CD4-positive, alpha-beta T cell treated with Interferon gamma for 1 hour (primary cell): ENCODE measurements around the gene IGFBP3.

Experiments
- DNase-seq: peaks from one replicate; pipeline ENCODE4 v3.0.0-alpha.2; 2020

Gene IGFBP3

GRCh38 chr7:45921699-45922519 lies 837 bp upstream of the IGFBP3 start:
- no peak for DNase-seq

GRCh38 chr7:45921381-45921698 lies 268 bp upstream of the IGFBP3 start:
- no peak for DNase-seq

GRCh38 chr7:45919993-45920459 lies 1.0 kb downstream of the IGFBP3 start:
- no peak for DNase-seq

- DNase-seq = no peak
Observed at GRCh38 chr7:45919231-45919784, 1.8 kb downstream of the IGFBP3 start.

GRCh38 chr7:45918556-45918955 lies 2.5 kb downstream of the IGFBP3 start:
- DNase-seq = no peak

GRCh38 chr7:45917658-45918057 lies 3.4 kb downstream of the IGFBP3 start:
- peak; percentile 47 for DNase-seq

- DNase-seq = no peak
Observed at GRCh38 chr7:45917064-45917463, 4.0 kb downstream of the IGFBP3 start.

- DNase-seq = no peak
Observed at GRCh38 chr7:45915606-45916005, 5.5 kb downstream of the IGFBP3 start.

- DNase-seq = no peak
Observed at GRCh38 chr7:45914911-45915310, 6.2 kb downstream of the IGFBP3 start.

- no peak for DNase-seq
Observed at GRCh38 chr7:45912972-45913371, 8.1 kb downstream of the IGFBP3 start.

GRCh38 chr7:45911311-45911710 lies 9.8 kb downstream of the IGFBP3 start:
- no peak for DNase-seq

GRCh38 chr7:45910855-45911254 lies 10.2 kb downstream of the IGFBP3 start:
- DNase-seq = no peak

- DNase-seq = no peak
Observed at GRCh38 chr7:45909561-45909960, 11.5 kb downstream of the IGFBP3 start.

- no peak for DNase-seq
Observed at GRCh38 chr7:45902820-45903219, 18.3 kb downstream of the IGFBP3 start.

GRCh38 chr7:45901566-45901965 lies 19.5 kb downstream of the IGFBP3 start:
- no peak for DNase-seq

- no peak for DNase-seq
Observed at GRCh38 chr7:45898222-45898621, 22.9 kb downstream of the IGFBP3 start.

- no peak for DNase-seq
Observed at GRCh38 chr7:45897042-45897690, 23.9 kb downstream of the IGFBP3 start.

- DNase-seq = no peak
Observed at GRCh38 chr7:45894665-45895062, 26.4 kb downstream of the IGFBP3 start.

GRCh38 chr7:45893996-45894664 lies 26.9 kb downstream of the IGFBP3 start:
- no peak for DNase-seq

GRCh38 chr7:45893374-45893995 lies 27.6 kb downstream of the IGFBP3 start:
- no peak for DNase-seq

GRCh38 chr7:45892407-45893035 lies 28.6 kb downstream of the IGFBP3 start:
- DNase-seq = no peak
